HG03457 (cell line): ENCODE measurements around the gene SNRNP200.
A peak's percentile ranks its signal among the peaks of the same experiment; 100 is the strongest.

Experiments used
- ATAC-seq: cut with Tn5 transposase; IDR thresholded peaks from one replicate; pipeline ENCODE4 v1.9.1; 2021; ENCODE audit warnings: moderate number of reproducible peaks; ENCODE audit not compliant: unreplicated experiment

SNRNP200 gene

DNA sequence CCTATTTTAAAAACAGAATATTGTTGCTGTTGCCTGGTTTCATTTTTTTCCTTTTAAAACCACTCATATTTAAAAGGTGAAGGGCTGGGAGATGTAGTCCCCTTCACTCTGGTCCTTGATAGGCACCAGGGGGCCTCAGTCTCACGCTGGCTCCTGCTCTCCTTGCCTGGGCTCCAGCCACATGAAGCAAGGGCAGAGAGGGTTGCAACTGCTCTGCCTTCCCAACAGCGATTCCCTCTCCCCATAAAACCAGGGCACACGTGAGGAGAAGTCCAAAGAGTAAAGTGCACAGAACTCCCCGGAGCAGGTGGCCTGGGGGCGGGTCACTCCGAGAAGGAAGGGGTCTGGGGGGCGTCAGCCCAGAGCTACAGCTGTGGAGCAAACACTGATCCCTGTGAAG lies 52.3 kb downstream of the SNRNP200 start:
- no peak for ATAC-seq

DNA sequence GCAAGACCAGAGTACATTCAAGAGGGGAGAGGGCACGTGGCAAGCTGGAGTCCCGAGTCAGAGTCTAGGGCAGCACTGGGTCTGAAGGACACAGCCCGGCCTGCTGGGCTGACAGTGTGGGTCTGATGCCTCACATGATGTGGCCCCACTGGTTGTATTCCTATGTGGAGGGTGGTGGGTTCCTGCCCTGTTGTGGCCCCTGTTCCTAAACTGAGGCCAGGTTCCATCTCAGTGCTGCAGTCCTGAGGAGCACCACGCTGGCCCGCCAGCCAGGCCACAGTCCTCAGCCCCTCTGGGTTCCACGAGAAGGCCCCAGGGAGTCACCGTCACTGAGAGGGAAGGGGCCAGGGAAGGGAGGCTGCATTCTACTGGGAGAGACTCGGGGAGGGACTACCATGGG lies 52.8 kb downstream of the SNRNP200 start:
- no peak for ATAC-seq

DNA sequence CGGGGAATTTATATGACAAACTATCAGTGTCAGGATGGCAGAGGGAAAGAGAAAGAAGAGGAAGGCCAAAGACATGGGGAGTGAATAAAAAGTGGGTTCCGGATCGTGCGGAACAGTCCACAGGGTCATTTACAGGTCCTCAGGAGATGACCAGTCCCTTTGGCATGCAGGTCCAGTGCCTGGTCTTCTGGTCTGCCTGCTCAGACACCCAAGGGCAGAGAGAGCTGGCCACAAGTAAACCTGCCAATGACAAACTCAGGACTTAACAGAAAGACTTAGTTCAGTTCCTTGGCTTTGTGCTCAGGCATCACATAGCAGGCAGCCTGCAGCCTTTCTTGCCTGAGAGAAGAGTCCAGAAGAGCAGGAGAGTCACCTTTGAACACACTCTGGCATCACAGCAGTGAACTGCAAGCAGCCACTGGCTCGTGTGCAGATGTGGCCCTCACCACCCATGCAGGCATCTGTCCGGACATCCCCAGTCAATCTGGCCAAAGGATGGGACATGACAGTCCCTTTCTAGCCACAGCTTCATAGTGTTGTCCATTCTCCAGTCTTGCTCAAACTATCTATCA lies 53.5 kb downstream of the SNRNP200 start:
- ATAC-seq, result no peak

DNA sequence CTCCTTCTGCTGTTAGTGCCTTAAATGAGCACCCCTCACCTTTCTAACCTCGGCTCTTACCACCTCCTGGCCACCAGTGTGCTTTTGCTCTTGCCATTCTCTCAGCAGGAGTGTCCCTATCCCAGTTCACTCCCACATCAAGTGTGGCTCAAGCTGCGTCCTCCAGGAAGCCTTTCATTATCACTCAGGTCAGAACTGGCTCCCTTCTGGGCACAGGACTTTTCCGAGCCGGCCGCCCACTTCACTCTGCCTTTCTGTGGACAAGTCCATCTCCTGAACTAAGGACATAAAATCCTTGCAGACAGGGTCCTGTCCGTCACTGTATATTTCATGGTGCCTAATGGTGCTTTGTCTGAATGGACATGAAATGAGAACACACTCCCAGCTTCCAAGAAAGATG lies 55.2 kb downstream of the SNRNP200 start:
- ATAC-seq, result no peak

DNA sequence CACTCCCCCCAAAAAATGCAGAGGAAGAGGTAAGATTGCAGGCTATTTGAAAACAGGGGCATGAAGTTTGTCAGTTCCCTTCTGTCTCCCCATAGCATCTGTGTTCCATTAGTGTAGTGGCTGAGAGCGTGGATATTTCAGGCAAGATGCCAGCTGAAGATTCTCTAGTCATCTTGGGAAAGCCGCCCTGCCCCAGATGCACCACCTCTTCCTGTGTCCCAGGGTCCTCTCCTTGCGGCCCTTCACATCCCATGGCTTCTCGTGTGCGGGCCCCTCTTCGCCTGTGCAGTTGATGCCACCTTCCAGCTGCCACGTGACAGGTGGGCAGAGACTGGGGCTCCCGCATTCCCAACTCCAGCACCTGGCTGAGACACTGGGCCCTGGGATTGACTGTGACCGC lies 55.7 kb downstream of the SNRNP200 start:
- ATAC-seq, result no peak

DNA sequence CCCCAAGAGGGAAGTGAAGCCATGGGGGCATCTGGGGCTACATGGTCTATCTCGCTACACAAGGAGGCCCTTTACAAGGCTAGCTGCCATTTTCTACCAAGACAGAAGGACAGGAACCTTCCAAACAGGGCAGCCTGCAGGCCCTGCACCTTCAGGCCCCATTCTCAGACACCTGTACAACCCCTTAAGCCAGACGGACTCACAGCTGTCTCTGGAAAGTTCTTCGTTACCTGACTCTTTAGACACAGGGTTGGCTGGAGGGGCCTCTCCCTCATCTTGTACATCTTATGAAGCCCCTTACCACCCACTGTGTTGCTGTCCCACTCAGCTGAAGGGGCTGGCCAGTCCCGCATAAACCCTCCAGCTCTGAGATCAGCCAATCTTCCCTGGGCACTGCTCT lies 56.7 kb downstream of the SNRNP200 start:
- no peak for ATAC-seq

DNA sequence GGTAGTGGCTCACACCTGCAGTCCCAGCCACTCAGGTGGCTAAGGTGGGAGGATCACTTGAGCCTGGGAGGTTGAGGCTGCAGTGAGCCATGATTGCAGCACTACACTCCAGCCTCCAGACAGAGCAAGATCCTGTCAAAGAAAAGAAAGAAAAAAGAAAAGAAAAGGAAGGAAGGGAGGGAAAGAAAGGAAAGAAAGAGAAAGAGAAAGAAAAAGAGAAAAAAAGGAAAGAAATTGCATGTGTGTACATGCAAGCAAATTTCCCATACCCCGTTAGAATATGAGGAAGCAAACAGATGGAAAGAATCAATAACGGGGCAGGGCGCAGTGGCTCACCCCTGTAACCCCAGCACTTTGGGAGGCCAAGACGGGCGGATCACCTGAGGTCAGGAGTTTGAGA lies 57.5 kb downstream of the SNRNP200 start:
- ATAC-seq, result no peak

DNA sequence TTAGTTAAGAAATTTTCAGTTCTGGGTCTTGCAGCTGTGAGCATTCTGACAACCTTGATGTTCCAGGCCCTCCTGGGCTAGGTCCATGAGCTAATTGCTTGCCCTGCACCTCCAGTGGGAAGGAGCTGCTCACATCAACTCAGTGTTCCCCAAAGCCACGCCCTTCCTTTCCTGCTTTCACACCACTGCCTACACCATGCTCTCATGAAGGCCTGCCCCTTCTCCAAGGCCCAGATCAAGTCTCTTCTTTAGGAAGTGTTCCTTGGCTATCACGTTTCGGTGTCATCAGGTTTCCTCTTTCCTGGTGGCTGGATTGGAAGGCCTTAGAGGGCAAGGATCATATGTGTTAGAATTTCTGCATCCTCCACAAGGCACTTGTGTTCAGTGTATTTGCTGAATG lies 58.3 kb downstream of the SNRNP200 start:
- ATAC-seq, result no peak

DNA sequence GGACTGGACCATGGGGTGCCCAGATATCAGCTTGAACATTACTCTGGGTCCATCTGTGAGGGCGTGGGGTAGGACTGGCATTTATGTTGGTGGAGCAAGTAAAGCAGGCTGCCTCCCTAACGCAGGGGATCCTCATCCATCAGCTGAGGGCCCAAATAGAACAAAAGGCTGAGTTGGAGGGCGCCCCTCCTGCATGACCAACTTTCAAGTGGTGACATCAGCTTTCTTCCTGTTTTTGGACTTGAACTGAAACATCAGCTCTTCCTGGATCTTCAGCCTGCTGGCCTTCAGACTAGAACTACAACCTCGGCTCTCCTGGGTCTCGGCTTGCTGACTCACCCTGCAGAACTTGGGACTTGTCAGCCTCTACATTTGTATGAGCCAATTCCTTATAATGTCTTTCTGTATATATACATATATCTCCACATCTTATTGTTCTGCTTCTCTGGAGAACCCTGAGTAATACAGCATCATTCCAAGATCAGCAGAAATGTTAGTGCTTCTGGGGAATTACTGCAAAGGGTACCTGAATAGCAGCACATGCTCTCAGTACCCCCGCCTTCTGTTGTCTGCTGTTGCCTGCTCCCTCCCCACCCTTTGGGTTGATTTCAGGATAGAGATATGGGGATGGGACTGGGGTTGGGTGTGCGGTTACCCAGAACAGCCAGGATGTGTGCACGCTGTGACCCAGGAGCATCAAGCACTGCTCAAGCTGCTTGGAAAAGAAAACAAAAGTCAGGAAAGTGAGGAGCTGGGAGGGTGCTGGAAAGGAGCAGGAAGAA lies 59.5 kb downstream of the SNRNP200 start:
- no peak for ATAC-seq

DNA sequence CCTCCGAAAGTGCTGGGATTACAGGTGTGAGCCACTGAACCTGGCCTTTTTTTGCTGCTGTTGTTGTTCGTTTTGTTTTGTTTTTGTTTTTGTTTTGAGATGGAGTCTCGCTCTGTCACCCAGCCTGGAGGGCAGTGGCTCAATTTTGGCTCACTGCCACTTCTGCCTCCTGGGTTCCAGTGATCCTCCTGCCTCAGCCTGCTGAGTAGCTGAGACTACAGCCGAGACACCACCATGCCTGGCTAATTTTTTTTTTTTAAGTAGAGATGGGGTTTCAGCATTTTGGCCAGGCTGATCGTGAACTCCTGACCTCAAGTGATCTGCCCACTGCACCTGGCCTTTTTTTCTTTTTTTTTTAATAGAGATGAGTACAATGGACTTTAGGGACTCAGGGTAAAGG lies 61.5 kb downstream of the SNRNP200 start:
- no peak for ATAC-seq

DNA sequence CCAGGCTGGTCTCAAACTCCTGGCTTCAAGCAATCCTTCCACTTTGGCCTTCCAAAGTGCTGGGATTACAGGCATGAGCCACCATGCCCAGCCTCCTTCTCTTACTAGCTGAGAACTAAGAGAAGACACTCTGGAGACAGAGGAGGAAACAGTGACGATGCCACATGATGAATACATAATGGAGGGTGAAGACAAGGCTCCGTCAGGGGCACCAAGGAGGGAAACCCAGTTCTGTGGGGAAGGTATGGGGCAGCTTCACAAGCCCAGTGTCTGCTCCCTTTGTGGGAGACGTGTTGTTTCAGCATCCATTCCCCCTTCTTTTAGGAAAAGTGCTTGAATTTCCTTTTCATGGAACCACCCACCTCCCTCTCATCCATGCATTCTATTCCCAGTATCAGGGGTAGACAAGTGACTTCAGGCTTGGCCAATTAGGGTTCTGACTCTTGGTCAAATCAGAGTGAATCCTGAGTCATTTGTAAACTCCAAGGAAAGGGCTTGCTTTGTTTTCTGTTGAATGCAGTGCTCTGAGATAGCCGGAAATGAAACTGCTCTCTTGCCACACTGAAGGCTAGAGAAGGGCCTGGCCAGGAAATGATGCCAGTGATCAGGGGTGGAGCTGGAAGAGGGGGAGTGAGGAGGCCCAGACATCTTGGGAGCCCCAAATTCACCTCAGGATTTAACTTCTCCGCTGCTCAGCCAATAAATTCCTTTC lies 63.3 kb downstream of the SNRNP200 start:
- ATAC-seq, result peak; percentile 67

DNA sequence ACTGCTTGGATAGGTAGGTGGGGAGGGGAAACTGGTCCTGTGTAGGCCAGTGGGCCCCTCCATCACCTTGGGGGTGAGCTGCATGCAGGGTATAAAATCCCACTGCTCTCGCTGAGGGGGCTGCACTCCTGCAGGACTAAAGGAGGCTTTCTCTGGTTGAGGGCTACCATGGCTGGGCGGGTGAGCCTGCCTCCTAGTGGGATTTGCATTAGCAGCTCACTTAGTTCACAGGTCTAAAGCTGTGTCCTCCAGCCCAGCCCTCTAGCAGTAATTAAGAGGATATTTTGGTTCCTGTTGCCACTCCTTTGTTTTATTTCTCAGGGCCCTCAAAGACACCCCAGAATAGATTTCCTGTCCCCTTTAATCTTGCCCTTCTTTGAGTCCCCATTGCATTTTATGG lies 64.1 kb downstream of the SNRNP200 start:
- ATAC-seq, result no peak

DNA sequence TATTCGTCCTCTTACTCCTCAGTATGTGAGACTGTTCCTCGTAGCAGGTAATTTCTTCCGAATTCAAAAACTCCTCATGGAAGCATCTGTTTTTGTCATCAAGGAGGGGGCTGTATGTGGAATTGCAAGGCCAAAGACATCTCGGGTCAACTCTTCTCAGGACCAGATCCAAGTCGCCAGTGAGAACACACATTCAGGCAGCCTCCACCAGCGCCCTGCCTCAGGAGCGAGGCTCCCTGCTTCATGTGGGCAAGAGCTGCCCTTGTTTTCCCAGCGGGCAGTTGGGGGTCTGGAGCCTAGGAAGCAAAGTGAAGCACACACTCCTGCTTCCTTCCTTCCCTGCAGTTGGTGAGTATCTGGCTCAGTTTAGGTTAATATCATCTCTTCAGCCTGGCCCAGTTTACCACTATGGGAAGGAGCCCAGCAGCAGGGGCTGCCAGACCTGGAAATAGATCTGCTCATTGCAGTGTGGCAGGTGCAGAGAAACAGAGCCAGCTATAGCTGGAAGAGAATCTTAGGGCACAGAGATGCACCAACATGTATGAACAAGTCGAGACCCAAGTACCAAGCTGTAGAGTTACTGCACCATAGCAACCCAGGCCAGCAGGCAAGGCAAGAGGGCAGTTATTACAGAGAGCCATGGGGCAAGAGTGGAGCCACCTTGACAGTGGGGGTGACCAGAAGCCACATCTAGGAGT lies 64.9 kb downstream of the SNRNP200 start:
- no peak for ATAC-seq

DNA sequence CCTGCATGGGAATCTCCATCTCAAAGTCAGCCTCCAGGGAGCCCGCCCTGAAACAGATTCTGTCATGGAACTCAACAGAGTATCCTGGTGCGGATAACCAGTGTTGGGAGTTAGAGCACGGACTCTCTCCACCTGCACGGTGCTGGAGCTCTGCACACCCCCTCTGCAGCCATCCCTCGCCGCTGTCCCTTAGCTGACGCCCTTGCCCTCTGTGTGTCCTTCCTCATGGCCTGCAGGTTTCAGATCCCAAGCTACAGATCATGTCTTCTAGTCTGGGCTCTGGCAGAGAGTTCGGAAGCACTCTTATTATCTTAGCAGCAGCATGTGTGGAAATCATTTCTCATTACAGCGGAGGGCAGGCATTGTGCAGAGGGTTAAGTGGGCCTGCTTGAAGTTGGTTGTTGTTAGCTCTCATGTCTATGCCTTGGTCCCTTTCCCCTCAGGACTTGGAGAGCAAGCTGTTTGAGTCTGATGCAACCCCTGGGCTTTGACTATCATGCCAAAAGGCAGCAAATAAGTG lies 65.5 kb downstream of the SNRNP200 start:
- no peak for ATAC-seq

DNA sequence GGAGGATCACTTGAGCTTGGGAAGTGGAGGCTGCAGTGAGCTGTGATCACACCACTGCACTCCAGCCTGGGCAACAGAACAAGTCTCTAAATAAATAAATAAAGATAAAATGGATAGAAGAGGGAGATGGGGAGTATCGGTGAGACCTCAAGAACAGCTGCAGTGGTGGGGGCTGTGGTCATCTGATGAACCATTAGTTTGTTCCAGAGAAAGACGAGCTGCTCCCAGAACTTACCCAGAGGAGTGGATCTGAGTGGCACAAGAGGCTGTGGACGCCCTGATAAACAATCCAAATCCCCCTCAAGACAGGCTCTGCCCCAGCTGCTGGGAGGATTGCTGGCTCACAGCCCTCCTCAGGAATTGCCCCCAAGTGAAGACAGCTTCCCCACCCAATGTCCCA lies 66.3 kb downstream of the SNRNP200 start:
- ATAC-seq, result no peak

DNA sequence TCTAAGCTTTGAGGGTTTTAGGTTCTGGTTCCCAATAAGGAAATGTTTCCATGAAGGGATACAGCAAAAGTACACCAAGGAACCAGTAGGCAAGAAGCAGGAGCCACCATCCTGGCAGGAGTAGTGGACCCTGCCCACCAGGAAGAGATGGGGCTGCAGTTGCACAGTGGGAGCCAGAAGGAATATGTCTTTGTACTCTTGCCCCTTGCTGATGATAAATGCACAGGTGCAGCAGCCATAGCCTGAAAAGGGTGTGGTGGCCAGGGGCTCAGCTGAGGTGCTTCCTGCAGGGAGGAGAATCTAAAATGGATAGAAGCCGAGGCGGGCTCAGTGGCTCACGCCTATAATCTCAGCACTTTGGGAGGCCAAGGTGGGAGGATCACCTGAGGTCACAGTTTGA lies 67.1 kb downstream of the SNRNP200 start:
- ATAC-seq, result no peak

DNA sequence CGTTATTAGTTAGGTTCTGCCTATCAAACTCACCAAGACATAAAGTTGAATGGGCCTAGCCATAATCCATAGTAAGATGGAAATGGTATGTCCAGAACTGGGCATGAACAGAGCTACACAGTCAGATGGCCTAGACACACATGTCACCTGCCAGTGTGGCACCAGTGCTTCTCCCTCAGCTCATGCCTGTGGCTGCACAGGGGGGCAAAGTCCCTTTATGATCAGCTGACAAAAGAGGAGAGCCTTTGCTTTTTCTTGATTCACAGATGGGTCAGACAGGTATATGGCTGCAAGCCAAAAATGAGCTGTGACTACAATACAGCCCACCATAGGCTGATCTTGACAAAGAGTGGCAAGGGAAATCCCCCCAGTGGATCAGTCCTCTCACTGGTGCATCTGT lies 68.5 kb downstream of the SNRNP200 start:
- ATAC-seq, result no peak

DNA sequence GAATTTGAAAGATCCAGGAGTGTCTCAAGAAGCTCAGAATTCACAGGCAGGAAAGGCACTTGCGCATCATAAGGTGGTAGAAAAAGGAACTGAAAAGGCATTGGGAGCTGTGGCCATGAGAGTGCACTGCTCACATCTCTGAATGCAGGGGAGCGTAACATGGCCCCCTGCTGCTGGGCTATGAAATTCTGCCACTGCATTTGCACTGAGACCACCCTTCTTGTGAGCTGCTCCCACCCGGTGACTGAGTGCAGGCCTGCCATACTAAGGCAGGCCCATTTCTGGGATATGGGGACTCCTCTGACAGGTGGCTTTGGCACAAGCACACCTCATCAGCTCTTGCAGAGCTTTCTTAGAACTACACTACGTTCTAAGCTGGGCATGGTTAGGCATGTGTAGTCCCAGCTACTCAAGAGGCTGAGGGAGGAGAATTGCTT lies 71.4 kb downstream of the SNRNP200 start:
- ATAC-seq, result peak; percentile 78

DNA sequence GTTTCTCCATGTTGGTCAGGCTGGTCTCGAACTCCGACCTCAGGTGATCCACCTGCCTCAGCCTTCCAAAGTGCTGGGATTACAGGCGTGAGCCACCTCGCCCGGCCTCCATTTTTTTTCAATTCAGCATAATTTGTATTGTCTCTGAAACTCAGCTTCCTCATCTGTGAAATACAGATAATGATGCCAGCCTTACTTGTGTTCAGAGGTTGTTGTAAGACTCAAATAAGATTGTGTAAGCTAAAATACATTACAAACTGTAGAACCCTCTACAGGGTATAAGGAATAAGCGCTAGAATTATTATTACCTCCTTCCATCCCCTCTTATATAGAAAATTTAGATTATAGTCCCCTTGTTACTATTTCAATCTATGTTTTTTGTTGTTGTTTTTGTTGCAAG lies 71.9 kb downstream of the SNRNP200 start:
- ATAC-seq, result no peak

DNA sequence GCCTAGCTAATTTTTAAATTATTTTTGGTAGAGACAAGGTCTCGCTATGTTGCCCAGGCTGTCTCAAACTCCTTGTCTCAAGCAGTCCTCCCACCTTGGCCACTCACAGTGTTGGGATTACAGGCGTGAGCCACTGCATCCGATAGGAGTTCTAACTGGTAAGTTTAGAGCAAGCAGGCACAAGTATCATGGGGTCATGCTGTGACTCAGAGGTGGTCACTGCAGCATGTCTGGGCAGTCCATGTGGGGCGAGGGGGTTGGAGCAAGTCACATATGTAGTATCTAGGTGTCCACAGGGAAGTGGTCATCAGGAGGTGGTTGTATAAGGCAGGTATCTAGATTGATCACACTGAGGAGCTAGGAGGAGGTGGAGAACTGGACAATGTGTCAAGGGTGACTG lies 74.0 kb downstream of the SNRNP200 start:
- ATAC-seq, result no peak

DNA sequence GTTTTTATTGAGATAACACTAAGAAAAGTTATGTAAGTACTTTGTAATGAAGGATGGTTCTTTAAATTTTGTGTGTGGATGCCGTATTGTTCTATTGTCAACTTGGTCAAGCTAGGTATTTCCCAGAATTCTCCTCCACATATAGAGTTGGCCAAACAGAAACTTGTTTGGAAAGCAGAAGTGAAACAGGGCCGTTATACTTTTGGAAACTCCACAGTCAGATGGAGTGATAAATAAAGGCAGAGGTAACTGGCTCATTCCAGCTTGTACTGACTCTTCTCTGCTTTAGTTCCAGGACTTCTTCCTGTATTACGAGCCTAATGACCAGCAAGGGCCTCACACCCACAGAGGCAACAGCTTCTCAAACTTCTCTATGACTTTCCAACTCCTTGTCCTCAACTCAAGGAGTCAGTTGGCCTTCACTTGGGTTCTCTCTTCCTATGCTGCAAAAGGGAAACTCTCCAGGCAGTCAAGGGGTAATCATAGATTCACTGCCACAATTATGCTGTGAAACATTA lies 80.3 kb downstream of the SNRNP200 start:
- peak; percentile 57 for ATAC-seq
